ENCODE results near the gene FBXL16.

GRCh38 chr16:683396-684070 lies 22.1 kb downstream of the FBXL16 start:
- TF ChIP-seq CTCF (optimal IDR thresholded peaks at IDR 0.05 in 1 of 3, IDR thresholded peaks at IDR 0.05 in 1 of 3, conservative IDR thresholded peaks at IDR 0.05 in 1 of 3; ENCODE audit: extremely low read depth in 1 of 3, insufficient read depth in 2 of 3, low read length in 3 of 3), result no peak
- no peak for TF ChIP-seq EZH2 (IDR thresholded peaks at IDR 0.05; ENCODE audit: low read length)

All from keratinocyte (primary cell).